Activated CD8-positive, alpha-beta memory T cell treated with anti-CD3 and anti-CD28 coated beads for 48 hours (primary cell): Measurements from ENCODE around the gene MIEN1.
"Not testable (repeated sequence)": the region's sequence is repeated elsewhere in the genome, so short reads cannot be mapped to it uniquely, and the experiment has no call there.

Experiments
- DNase-seq, 3 experiments: peaks; one replicate each; pipeline ENCODE4 v3.0.0-alpha.2; 2020; ENCODE audit warnings: low read depth in 2 of 3, low spot score in 2 of 3

The MIEN1 gene

GRCh38 chr17:39740357-39741111, 10.2 kb upstream of the MIEN1 start:
- no peak for DNase-seq

- DNase-seq, result no peak
These were observed 9.6 kb upstream of the MIEN1 start for GRCh38 chr17:39739885-39740356.

GRCh38 chr17:39738983-39739884, 8.9 kb upstream of the MIEN1 start:
- DNase-seq, result no peak

GRCh38 chr17:39738568-39738901, 8.2 kb upstream of the MIEN1 start:
- DNase-seq, result peak in 1 of 3 experiments; percentile 36

- no peak for DNase-seq
These were observed 7.6 kb upstream of the MIEN1 start, which contains the start of gene GRB7 for GRCh38 chr17:39737760-39738567. GRB7 (plus strand) TSS chr17:39737938; CDS start chr17:39742302, 4,364 bp downstream.

GRCh38 chr17:39737206-39737759, 7.0 kb upstream of the MIEN1 start:
- DNase-seq, result no peak

- DNase-seq, result no peak
These were observed 6.2 kb upstream of the MIEN1 start for GRCh38 chr17:39736319-39737165.

GRCh38 chr17:39735882-39736281, 5.5 kb upstream of the MIEN1 start:
- DNase-seq, result no peak

GRCh38 chr17:39732586-39732985, 2.3 kb upstream of the MIEN1 start:
- no peak for DNase-seq

GRCh38 chr17:39729280-39729851, 966 bp downstream of the MIEN1 start:
- DNase-seq, result no peak

GRCh38 chr17:39727556-39727955, 2.8 kb downstream of the MIEN1 start:
- no peak for DNase-seq

GRCh38 chr17:39726617-39727016, 3.7 kb downstream of the MIEN1 start:
- no peak for DNase-seq

GRCh38 chr17:39725923-39726322, 4.4 kb downstream of the MIEN1 start:
- not testable (repeated sequence) for DNase-seq

GRCh38 chr17:39724731-39725130, 5.6 kb downstream of the MIEN1 start:
- DNase-seq, result no peak

GRCh38 chr17:39722965-39723848, 7.1 kb downstream of the MIEN1 start:
- no peak for DNase-seq

GRCh38 chr17:39722104-39722503, 8.2 kb downstream of the MIEN1 start:
- no peak for DNase-seq

GRCh38 chr17:39719563-39720355, 10.6 kb downstream of the MIEN1 start:
- no peak for DNase-seq

GRCh38 chr17:39717660-39718059, 12.7 kb downstream of the MIEN1 start:
- no peak for DNase-seq
